Measurements from ENCODE around the gene BCDIN3D.

The BCDIN3D gene

GRCh38 chr12:49824895-49825294, 18.0 kb downstream of the BCDIN3D start:
- Mint-ChIP-seq H3K9me3 (no peaks in the 10 kb centered on the region), H3K27ac (no peak overlapping the region), H3K4me1 (ENCODE audit: low read depth) (peaks cover 20% of the 10 kb centered on the region), H3K36me3 (ENCODE audit: low read depth) (peaks cover 2% of the 10 kb centered on the region), H3K27me3 (ENCODE audit: low read depth) (peaks cover 23% of the 10 kb centered on the region), H3K4me3 (no peak overlapping the region)

GRCh38 chr12:49824416-49824815, 18.5 kb downstream of the BCDIN3D start:
- peaks cover 22% of the 10 kb centered on the region for H3K27me3 Mint-ChIP-seq (ENCODE audit: low read depth)
- H3K36me3 Mint-ChIP-seq (ENCODE audit: low read depth), result peaks cover 2% of the 10 kb centered on the region
- no peak overlapping the region for H3K4me3 Mint-ChIP-seq
- H3K9me3 Mint-ChIP-seq, result no peaks in the 10 kb centered on the region
- H3K4me1 Mint-ChIP-seq (ENCODE audit: low read depth), result peaks cover 22% of the 10 kb centered on the region
- H3K27ac Mint-ChIP-seq, result no peak overlapping the region

- Mint-ChIP-seq H3K27me3 (ENCODE audit: low read depth) (peaks cover 18% of the 10 kb centered on the region), H3K36me3 (ENCODE audit: low read depth) (no peaks in the 10 kb centered on the region), H3K27ac (no peak overlapping the region), H3K4me3 (no peak overlapping the region), H3K4me1 (ENCODE audit: low read depth) (peaks cover 17% of the 10 kb centered on the region), H3K9me3 (no peaks in the 10 kb centered on the region)
These were observed 19.0 kb downstream of the BCDIN3D start for GRCh38 chr12:49823951-49824350.

GRCh38 chr12:49823350-49823749, 19.6 kb downstream of the BCDIN3D start:
- H3K36me3 Mint-ChIP-seq (ENCODE audit: low read depth), result no peaks in the 10 kb centered on the region
- peaks cover 11% of the 10 kb centered on the region for H3K4me1 Mint-ChIP-seq (ENCODE audit: low read depth)
- H3K27ac Mint-ChIP-seq, result no peak overlapping the region
- peaks cover 13% of the 10 kb centered on the region for H3K27me3 Mint-ChIP-seq (ENCODE audit: low read depth)
- no peaks in the 10 kb centered on the region for H3K9me3 Mint-ChIP-seq
- no peak overlapping the region for H3K4me3 Mint-ChIP-seq

- no peak overlapping the region for H3K4me3 Mint-ChIP-seq
- no peaks in the 10 kb centered on the region for H3K9me3 Mint-ChIP-seq
- peaks cover 11% of the 10 kb centered on the region for H3K4me1 Mint-ChIP-seq (ENCODE audit: low read depth)
- no peaks in the 10 kb centered on the region for H3K36me3 Mint-ChIP-seq (ENCODE audit: low read depth)
- H3K27ac Mint-ChIP-seq, result peak overlapping the region; percentile 68
- H3K27me3 Mint-ChIP-seq (ENCODE audit: low read depth), result peaks cover 4% of the 10 kb centered on the region
These were observed 21.3 kb downstream of the BCDIN3D start for GRCh38 chr12:49821373-49822287.

GRCh38 chr12:49819786-49820185, 23.1 kb downstream of the BCDIN3D start:
- no peak overlapping the region for H3K4me3 Mint-ChIP-seq
- peaks cover 3% of the 10 kb centered on the region for H3K27me3 Mint-ChIP-seq (ENCODE audit: low read depth)
- no peaks in the 10 kb centered on the region for H3K36me3 Mint-ChIP-seq (ENCODE audit: low read depth)
- peaks cover 11% of the 10 kb centered on the region for H3K4me1 Mint-ChIP-seq (ENCODE audit: low read depth)
- no peaks in the 10 kb centered on the region for H3K9me3 Mint-ChIP-seq
- no peak overlapping the region for H3K27ac Mint-ChIP-seq

GRCh38 chr12:49818241-49818895, 24.5 kb downstream of the BCDIN3D start:
- Mint-ChIP-seq H3K36me3 (ENCODE audit: low read depth) (no peaks in the 10 kb centered on the region), H3K9me3 (no peaks in the 10 kb centered on the region), H3K27me3 (ENCODE audit: low read depth) (peaks cover 3% of the 10 kb centered on the region), H3K4me3 (no peak overlapping the region), H3K27ac (no peak overlapping the region), H3K4me1 (ENCODE audit: low read depth) (peaks cover 11% of the 10 kb centered on the region)

GRCh38 chr12:49813131-49813530, 29.8 kb downstream of the BCDIN3D start:
- Mint-ChIP-seq H3K27me3 (ENCODE audit: low read depth) (peaks cover 3% of the 10 kb centered on the region), H3K9me3 (no peaks in the 10 kb centered on the region), H3K4me3 (no peak overlapping the region), H3K36me3 (ENCODE audit: low read depth) (no peaks in the 10 kb centered on the region), H3K27ac (no peak overlapping the region), H3K4me1 (ENCODE audit: low read depth) (no peaks in the 10 kb centered on the region)

- Mint-ChIP-seq H3K27ac (no peak overlapping the region), H3K9me3 (no peaks in the 10 kb centered on the region), H3K4me1 (ENCODE audit: low read depth) (no peaks in the 10 kb centered on the region), H3K4me3 (no peak overlapping the region), H3K27me3 (ENCODE audit: low read depth) (peaks cover 3% of the 10 kb centered on the region), H3K36me3 (ENCODE audit: low read depth) (no peaks in the 10 kb centered on the region)
These were observed 30.9 kb downstream of the BCDIN3D start for GRCh38 chr12:49811961-49812401.

GRCh38 chr12:49811136-49811535, 31.8 kb downstream of the BCDIN3D start:
- no peaks in the 10 kb centered on the region for H3K9me3 Mint-ChIP-seq
- peaks cover 3% of the 10 kb centered on the region for H3K27me3 Mint-ChIP-seq (ENCODE audit: low read depth)
- H3K27ac Mint-ChIP-seq, result no peak overlapping the region
- H3K4me3 Mint-ChIP-seq, result no peak overlapping the region
- no peaks in the 10 kb centered on the region for H3K36me3 Mint-ChIP-seq (ENCODE audit: low read depth)
- H3K4me1 Mint-ChIP-seq (ENCODE audit: low read depth), result no peaks in the 10 kb centered on the region

- Mint-ChIP-seq H3K27me3 (ENCODE audit: low read depth) (no peaks in the 10 kb centered on the region), H3K4me3 (no peak overlapping the region), H3K4me1 (ENCODE audit: low read depth) (no peaks in the 10 kb centered on the region), H3K9me3 (no peaks in the 10 kb centered on the region), H3K36me3 (ENCODE audit: low read depth) (no peaks in the 10 kb centered on the region), H3K27ac (no peak overlapping the region)
These were observed 33.0 kb downstream of the BCDIN3D start for GRCh38 chr12:49809906-49810389.

GRCh38 chr12:49809381-49809905, 33.5 kb downstream of the BCDIN3D start:
- Mint-ChIP-seq H3K4me1 (ENCODE audit: low read depth) (no peaks in the 10 kb centered on the region), H3K9me3 (no peaks in the 10 kb centered on the region), H3K27me3 (ENCODE audit: low read depth) (no peaks in the 10 kb centered on the region), H3K36me3 (ENCODE audit: low read depth) (no peaks in the 10 kb centered on the region), H3K27ac (no peak overlapping the region), H3K4me3 (no peak overlapping the region)

- Mint-ChIP-seq H3K4me3 (no peak overlapping the region), H3K27ac (no peak overlapping the region), H3K9me3 (no peaks in the 10 kb centered on the region), H3K27me3 (ENCODE audit: low read depth) (no peaks in the 10 kb centered on the region), H3K4me1 (ENCODE audit: low read depth) (no peaks in the 10 kb centered on the region), H3K36me3 (ENCODE audit: low read depth) (no peaks in the 10 kb centered on the region)
These were observed 34.1 kb downstream of the BCDIN3D start for GRCh38 chr12:49808686-49809380.

GRCh38 chr12:49807991-49808580, 34.8 kb downstream of the BCDIN3D start:
- no peaks in the 10 kb centered on the region for H3K9me3 Mint-ChIP-seq
- H3K27me3 Mint-ChIP-seq (ENCODE audit: low read depth), result no peaks in the 10 kb centered on the region
- H3K4me3 Mint-ChIP-seq, result no peak overlapping the region
- H3K4me1 Mint-ChIP-seq (ENCODE audit: low read depth), result no peaks in the 10 kb centered on the region
- H3K27ac Mint-ChIP-seq, result no peak overlapping the region
- H3K36me3 Mint-ChIP-seq (ENCODE audit: low read depth), result no peaks in the 10 kb centered on the region

Measured in T-helper 1 cell treated with Interleukin-12 subunit alpha and Interleukin-12 subunit beta and Interleukin-4 antibody, amounts not matched to agents 30 μg/mL and 1 μg/mL, for 36 hours (primary cell).